Peyer's patch (tissue), 4 donors: ENCODE results near the gene AIF1L.

Source experiments
- POLR2A ChIP-seq, 2 donors: fragments of 450-650 bp; IDR thresholded peaks; one replicate each; pipeline ENCODE4 v1.5.1; 2017; ENCODE audit warnings: antibody characterized with exemption in 2 of 2, mild to moderate bottlenecking in 2 of 2, moderate library complexity in 2 of 2
- TF ChIP-seq, protein P1 (sequence below), 6 experiments: fragments of 450-650 bp in 4 of 6; fragments of 200-600 bp in 2 of 6; sonication (generic) in 1 of 6; IDR thresholded peaks; one replicate each; pipeline ENCODE4 v1.5.1; 2017 to 2019; ENCODE audit warnings: antibody characterized with exemption in 6 of 6, mild to moderate bottlenecking in 3 of 6, moderate library complexity in 1 of 6

- TF ChIP-seq, protein P1, sequence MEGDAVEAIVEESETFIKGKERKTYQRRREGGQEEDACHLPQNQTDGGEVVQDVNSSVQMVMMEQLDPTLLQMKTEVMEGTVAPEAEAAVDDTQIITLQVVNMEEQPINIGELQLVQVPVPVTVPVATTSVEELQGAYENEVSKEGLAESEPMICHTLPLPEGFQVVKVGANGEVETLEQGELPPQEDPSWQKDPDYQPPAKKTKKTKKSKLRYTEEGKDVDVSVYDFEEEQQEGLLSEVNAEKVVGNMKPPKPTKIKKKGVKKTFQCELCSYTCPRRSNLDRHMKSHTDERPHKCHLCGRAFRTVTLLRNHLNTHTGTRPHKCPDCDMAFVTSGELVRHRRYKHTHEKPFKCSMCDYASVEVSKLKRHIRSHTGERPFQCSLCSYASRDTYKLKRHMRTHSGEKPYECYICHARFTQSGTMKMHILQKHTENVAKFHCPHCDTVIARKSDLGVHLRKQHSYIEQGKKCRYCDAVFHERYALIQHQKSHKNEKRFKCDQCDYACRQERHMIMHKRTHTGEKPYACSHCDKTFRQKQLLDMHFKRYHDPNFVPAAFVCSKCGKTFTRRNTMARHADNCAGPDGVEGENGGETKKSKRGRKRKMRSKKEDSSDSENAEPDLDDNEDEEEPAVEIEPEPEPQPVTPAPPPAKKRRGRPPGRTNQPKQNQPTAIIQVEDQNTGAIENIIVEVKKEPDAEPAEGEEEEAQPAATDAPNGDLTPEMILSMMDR (IDR thresholded peaks at IDR 0.05): no peak
- no peak for TF ChIP-seq POLR2A (IDR thresholded peaks at IDR 0.05)
Measured at GRCh38 chr9:131080589-131080988, 15.7 kb upstream of the AIF1L start.
